ENCODE data around the gene CELA1.

The CELA1 gene

DNA sequence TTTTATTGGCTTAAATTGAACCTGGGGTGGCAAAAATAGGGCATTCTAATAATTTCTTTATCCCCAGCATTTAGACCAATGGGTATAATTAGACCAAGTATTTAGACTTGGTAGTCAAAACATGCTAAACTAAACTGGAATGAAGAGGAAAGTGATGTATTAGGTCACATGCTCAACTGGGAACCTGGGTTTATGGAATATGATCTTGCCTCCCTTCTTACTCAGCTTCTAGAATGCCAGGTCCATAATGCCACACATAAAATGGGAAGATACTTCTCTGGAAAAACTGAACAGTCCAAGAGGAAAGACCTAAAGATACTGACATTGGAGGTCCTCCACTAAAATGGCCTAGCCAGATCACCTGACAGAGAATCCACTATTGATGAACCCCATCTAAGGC is 16.3 kb downstream of the CELA1 start:
- Histone ChIP-seq H3K4me2 (ENCODE audit: low read length) (no peak overlapping the region), H2AFZ (ENCODE audit: low read length) (no peak overlapping the region)
- TF ChIP-seq, protein P1, sequence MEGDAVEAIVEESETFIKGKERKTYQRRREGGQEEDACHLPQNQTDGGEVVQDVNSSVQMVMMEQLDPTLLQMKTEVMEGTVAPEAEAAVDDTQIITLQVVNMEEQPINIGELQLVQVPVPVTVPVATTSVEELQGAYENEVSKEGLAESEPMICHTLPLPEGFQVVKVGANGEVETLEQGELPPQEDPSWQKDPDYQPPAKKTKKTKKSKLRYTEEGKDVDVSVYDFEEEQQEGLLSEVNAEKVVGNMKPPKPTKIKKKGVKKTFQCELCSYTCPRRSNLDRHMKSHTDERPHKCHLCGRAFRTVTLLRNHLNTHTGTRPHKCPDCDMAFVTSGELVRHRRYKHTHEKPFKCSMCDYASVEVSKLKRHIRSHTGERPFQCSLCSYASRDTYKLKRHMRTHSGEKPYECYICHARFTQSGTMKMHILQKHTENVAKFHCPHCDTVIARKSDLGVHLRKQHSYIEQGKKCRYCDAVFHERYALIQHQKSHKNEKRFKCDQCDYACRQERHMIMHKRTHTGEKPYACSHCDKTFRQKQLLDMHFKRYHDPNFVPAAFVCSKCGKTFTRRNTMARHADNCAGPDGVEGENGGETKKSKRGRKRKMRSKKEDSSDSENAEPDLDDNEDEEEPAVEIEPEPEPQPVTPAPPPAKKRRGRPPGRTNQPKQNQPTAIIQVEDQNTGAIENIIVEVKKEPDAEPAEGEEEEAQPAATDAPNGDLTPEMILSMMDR (IDR thresholded peaks at IDR 0.05; ENCODE audit: low read length) = no peak
- no peak for TF ChIP-seq EZH2 (IDR thresholded peaks at IDR 0.05; ENCODE audit: borderline replicate concordance, low read length)

DNA sequence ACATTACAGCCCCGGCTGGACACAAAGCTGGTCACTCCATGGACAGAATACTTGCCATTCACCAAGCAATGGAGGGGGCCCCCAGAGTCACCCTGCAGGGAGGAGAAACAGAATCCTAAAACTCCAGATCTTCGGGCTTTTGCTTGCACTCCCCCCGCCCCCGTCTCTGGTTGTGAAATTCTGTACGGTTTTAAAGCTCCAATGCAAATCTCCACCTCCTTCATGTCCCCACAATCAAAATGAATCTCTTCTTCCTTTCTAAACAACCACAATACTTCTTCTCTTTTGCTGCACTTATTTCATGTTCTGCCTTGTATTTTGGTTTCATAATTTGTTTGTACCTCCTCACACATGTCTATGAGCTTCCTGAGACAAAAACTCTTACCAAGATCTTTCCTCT is 16.7 kb downstream of the CELA1 start:
- Histone ChIP-seq H4K20me1 (ENCODE audit: insufficient read depth, low read length) (no peaks in the 10 kb centered on the region), H3K9me3 (ENCODE audit: low read length) (no peaks in the 10 kb centered on the region)

More for the DNA sequence above, 16.3 kb downstream of the CELA1 start:
- Histone ChIP-seq H3K36me3 (ENCODE audit: insufficient read depth, low read length) (no peaks in the 10 kb centered on the region), H3K27ac (ENCODE audit: low read depth, low read length, poor library complexity, severe bottlenecking) (no peak overlapping the region), H3F3A (ENCODE audit: insufficient read depth, low read length) (no peaks in the 10 kb centered on the region), H4K20me1 (ENCODE audit: insufficient read depth, low read length) (no peaks in the 10 kb centered on the region), H3K4me3 (ENCODE audit: low read depth, low read length, poor library complexity, severe bottlenecking) (no peak overlapping the region), H3K9me3 (ENCODE audit: low read length) (no peaks in the 10 kb centered on the region), H3K4me1 (ENCODE audit: insufficient read depth, low read length, severe bottlenecking) (peaks cover 6% of the 10 kb centered on the region), H3K27me3 (ENCODE audit: insufficient read depth, low read length) (0 out of 2 replicates have a peak, but pooled peaks cover 3% of the 10 kb centered on the region), H3K9me2 (ENCODE audit: low read depth, low read length) (no peaks in the 10 kb centered on the region), H3K9ac (ENCODE audit: low read length) (no peak overlapping the region), H3K79me2 (ENCODE audit: insufficient read depth, low read length) (no peaks in the 10 kb centered on the region)

DNA sequence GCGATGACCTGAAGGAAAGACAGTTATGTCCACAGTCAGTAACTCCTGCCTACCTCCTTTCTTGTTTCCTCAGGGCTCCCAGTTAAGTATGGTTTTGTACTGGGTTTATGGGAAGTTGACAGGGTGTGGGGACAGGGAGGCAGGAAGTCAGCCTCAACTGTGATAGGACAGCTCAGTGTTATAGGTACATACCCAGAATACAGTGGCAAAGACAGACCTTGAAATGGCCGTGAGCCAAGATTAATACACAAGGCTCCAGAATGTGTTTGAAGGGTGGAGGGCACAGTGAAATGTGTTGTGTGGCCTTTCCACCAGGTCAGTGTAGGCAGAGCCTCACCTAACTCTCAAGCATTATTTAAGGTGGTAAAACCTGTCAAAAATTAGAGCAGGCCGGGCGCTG is 17.9 kb downstream of the CELA1 start:
- H3K4me3 ChIP-seq (ENCODE audit: low read depth, low read length, poor library complexity, severe bottlenecking) = no peak overlapping the region
- H3K4me1 ChIP-seq (ENCODE audit: insufficient read depth, low read length, severe bottlenecking) = peaks cover 13% of the 10 kb centered on the region
- H3K9ac ChIP-seq (ENCODE audit: low read length) = no peak overlapping the region
- no peaks in the 10 kb centered on the region for H3K79me2 ChIP-seq (ENCODE audit: insufficient read depth, low read length)
- H3K36me3 ChIP-seq (ENCODE audit: insufficient read depth, low read length) = no peaks in the 10 kb centered on the region
- H4K20me1 ChIP-seq (ENCODE audit: insufficient read depth, low read length) = no peaks in the 10 kb centered on the region
- no peaks in the 10 kb centered on the region for H3K9me2 ChIP-seq (ENCODE audit: low read depth, low read length)
- H2AFZ ChIP-seq (ENCODE audit: low read length) = no peak overlapping the region
- H3K4me2 ChIP-seq (ENCODE audit: low read length) = no peak overlapping the region
- no peaks in the 10 kb centered on the region for H3F3A ChIP-seq (ENCODE audit: insufficient read depth, low read length)
- H3K27me3 ChIP-seq (ENCODE audit: insufficient read depth, low read length) = peaks cover 6% of the 10 kb centered on the region; the same call in 1 of the 2 replicates
- H3K9me3 ChIP-seq (ENCODE audit: low read length) = no peaks in the 10 kb centered on the region
- TF ChIP-seq, protein P1 (IDR thresholded peaks at IDR 0.05; ENCODE audit: low read length) = no peak
- TF ChIP-seq EZH2 (IDR thresholded peaks at IDR 0.05; ENCODE audit: borderline replicate concordance, low read length) = no peak
- no peak overlapping the region for H3K27ac ChIP-seq (ENCODE audit: low read depth, low read length, poor library complexity, severe bottlenecking)

More for the DNA sequence above, 16.7 kb downstream of the CELA1 start:
- no peak overlapping the region for H3K4me2 ChIP-seq (ENCODE audit: low read length)
- H3K27ac ChIP-seq (ENCODE audit: low read depth, low read length, poor library complexity, severe bottlenecking) = no peak overlapping the region
- no peak overlapping the region for H3K4me3 ChIP-seq (ENCODE audit: low read depth, low read length, poor library complexity, severe bottlenecking)
- TF ChIP-seq EZH2 (IDR thresholded peaks at IDR 0.05; ENCODE audit: borderline replicate concordance, low read length) = no peak
- TF ChIP-seq, protein P1 (IDR thresholded peaks at IDR 0.05; ENCODE audit: low read length) = no peak
- no peaks in the 10 kb centered on the region for H3K9me2 ChIP-seq (ENCODE audit: low read depth, low read length)
- H3K27me3 ChIP-seq (ENCODE audit: insufficient read depth, low read length) = 0 out of 2 replicates have a peak, but pooled peaks cover 3% of the 10 kb centered on the region
- no peaks in the 10 kb centered on the region for H3F3A ChIP-seq (ENCODE audit: insufficient read depth, low read length)
- H3K36me3 ChIP-seq (ENCODE audit: insufficient read depth, low read length) = no peaks in the 10 kb centered on the region
- H3K9ac ChIP-seq (ENCODE audit: low read length) = no peak overlapping the region
- no peak overlapping the region for H2AFZ ChIP-seq (ENCODE audit: low read length)
- H3K79me2 ChIP-seq (ENCODE audit: insufficient read depth, low read length) = no peaks in the 10 kb centered on the region
- H3K4me1 ChIP-seq (ENCODE audit: insufficient read depth, low read length, severe bottlenecking) = peaks cover 6% of the 10 kb centered on the region
